ENCODE results near the gene KRTAP3-2.

DNA sequence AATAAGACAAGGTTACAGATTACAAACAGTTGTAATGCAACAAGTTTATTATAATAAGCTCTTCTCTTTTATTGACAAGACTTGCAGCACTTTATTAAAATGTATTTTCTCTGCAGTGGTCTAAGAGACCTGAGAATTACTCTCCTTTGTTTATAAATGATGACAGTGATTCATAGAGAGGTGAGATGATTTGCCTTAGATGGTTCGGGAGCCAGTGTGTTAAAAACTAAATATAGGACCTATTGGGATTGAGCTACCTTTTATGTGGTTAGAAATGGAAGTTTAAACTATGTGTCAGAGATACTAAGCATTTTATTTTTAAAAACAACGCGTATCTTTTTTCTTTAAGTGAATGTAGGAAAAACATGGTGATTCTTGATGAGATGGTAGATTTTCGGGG is 2.9 kb downstream of the KRTAP3-2 start:
- TF ChIP-seq EZH2 (IDR thresholded peaks at IDR 0.05; ENCODE audit: borderline replicate concordance, insufficient read depth, low read length, poor library complexity, severe bottlenecking) (no peak), EP300 (conservative IDR thresholded peaks at IDR 0.05; ENCODE audit: poor library complexity, severe bottlenecking) (no peak), CTCF (IDR thresholded peaks at IDR 0.05; ENCODE audit: poor library complexity, severe bottlenecking) (no peak), RAD21 (conservative IDR thresholded peaks at IDR 0.05) (no peak), POLR2AphosphoS5 (IDR thresholded peaks at IDR 0.05) (no peak)
- TF ChIP-seq, protein P1, sequence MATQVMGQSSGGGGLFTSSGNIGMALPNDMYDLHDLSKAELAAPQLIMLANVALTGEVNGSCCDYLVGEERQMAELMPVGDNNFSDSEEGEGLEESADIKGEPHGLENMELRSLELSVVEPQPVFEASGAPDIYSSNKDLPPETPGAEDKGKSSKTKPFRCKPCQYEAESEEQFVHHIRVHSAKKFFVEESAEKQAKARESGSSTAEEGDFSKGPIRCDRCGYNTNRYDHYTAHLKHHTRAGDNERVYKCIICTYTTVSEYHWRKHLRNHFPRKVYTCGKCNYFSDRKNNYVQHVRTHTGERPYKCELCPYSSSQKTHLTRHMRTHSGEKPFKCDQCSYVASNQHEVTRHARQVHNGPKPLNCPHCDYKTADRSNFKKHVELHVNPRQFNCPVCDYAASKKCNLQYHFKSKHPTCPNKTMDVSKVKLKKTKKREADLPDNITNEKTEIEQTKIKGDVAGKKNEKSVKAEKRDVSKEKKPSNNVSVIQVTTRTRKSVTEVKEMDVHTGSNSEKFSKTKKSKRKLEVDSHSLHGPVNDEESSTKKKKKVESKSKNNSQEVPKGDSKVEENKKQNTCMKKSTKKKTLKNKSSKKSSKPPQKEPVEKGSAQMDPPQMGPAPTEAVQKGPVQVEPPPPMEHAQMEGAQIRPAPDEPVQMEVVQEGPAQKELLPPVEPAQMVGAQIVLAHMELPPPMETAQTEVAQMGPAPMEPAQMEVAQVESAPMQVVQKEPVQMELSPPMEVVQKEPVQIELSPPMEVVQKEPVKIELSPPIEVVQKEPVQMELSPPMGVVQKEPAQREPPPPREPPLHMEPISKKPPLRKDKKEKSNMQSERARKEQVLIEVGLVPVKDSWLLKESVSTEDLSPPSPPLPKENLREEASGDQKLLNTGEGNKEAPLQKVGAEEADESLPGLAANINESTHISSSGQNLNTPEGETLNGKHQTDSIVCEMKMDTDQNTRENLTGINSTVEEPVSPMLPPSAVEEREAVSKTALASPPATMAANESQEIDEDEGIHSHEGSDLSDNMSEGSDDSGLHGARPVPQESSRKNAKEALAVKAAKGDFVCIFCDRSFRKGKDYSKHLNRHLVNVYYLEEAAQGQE (IDR thresholded peaks at IDR 0.05; ENCODE audit: borderline replicate concordance): no peak
